GM12891 (cell line): ENCODE data around the gene SHC4.

Experiments used
- POLR2A ChIP-seq: IDR thresholded peaks from 2 replicates; pipeline ENCODE4 v1.6.1; 2011; ENCODE audit warnings: low read depth, low read length, control low read depth
- POLR2AphosphoS5 ChIP-seq: IDR thresholded peaks from 2 replicates; pipeline ENCODE4 v1.6.1; 2011; ENCODE audit warnings: low read depth, low read length, control low read depth

DNA sequence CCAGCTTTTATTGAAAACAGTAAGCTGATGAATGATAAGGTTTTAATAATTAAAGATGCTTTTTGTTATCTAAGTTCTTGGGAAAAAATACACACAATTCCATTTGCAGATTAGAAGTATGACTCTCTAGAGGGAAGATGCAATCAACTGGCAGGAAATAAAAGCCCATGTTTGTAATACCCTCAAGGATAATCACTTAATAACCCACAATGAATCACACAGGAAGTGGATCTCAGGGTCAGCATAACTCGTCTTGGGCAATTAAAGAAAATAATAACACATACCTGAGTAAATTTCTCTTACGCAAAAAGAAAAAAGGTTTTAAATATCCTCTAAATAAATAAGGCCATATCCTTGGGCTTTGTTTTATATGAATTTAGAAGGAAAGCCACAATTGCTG is 95.2 kb downstream of the SHC4 start:
- TF ChIP-seq POLR2AphosphoS5 (no peak), POLR2A (no peak)
